NCI-H2029 (cell line): ENCODE measurements around the gene HACD2.
"Not testable (repeated sequence)": the region's sequence is repeated elsewhere in the genome, so short reads cannot be mapped to it uniquely, and the experiment has no call there.

Experiments used
- DNase-seq: peaks from one replicate; lab custom pipeline; 2025; lab: John Stamatoyannopoulos, UW

The HACD2 gene

DNA sequence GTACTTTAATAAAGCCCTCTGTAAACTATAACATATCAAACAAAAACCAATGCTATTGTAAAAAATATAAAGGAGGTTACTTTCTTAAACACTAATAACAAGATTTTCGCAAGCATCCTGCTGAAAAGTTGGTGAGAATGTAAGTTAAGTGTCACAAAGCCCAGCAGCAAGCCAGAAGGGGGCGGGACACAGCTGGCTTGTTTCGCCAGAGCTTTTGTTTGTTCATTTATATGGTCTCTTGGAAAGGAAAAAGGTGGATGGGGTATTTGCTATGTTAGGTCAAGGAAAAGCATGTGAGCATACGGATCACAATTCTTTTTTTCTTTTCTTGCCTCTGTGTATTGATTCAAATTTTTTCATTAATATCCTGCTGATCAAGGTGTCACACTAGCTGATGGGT, 59.9 kb downstream of the HACD2 start:
- DNase-seq: no peak

DNA sequence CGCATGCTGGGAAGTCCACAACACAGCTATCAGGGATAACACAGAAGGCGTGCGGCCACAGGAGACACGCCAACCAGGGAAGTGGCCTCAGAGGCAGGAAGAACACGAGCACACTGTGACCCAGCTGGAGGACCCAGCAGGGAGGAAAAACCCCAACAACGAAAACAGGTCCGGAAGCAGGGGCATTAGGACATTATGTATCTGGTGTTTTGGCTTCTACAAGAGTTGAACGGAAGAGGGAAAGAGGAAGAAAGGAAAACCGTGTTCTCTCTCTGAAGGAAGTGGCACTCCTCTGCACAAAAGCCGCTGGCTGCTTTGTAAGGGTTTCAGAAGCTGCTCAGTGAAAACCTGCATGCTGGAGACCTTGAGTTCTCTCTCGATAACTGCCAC, 61.8 kb downstream of the HACD2 start:
- no peak for DNase-seq

DNA sequence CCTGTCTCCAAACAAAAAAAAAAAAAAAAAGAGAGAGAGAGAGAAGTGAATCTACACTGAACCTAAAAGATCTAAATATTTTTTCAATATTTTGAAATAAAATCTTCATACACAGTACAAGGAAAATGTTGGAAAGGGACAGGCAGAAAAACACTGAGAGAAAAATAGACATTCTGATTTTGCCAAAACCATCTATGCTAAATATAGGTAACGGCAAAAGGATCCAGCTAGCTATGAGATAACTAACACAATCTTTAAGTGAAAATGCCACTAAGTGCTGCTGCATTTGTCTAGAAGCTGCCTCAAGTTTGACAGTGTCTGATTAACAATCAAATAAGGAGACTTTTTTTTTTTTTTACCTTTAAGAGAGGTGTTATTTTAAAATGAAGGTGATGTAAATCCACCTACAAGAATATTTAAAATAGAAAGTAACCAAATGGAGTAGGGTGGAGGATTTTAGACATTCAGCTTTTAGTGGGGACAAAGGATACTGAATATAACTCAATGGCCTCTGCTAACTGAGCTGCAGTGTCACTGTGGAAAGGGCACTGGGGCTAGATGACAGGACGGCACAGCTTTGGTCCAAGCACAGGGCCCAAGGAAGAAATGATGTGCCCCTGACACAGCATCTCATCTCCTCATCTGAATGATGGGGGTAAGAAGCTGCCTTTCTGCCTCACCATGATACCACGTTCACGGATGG, 62.4 kb downstream of the HACD2 start:
- DNase-seq: no peak

DNA sequence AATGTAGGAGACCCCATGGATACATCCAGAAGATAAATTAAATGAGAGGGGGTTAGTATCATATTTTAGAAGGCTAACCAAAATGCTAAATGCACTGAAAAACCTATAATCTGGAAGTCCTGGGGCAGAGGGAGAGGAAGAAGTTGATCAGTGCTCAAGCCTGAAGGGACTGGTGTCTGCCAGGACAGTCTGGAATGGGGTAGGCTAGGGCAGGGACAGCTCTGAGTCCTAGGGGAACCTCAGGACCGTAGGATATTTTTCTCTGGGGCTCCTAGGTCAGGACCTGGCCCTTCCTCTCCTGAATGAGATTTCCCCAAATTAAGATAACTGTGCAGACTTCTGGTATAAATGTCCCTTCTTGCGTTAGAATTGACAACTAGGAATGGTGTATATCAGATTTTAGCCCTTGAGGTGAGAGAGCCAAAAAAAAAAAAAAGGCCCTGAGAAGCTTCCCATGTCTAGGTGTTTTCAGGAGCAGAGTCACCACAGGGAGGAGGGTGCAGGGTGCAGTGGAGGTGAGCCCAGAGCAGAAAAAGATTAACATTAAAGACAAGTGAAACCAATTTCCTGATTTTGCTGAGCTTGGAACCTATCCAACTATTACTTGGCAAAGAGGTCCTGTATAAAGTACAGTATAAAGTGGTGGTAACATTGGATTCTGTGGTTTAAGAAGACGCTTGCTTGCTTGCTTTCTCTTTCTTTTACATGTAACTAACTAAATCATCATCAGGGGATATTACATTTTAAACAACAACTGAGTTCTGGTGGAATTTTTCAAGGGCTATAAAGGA, 63.5 kb downstream of the HACD2 start:
- DNase-seq: peak; percentile 2

DNA sequence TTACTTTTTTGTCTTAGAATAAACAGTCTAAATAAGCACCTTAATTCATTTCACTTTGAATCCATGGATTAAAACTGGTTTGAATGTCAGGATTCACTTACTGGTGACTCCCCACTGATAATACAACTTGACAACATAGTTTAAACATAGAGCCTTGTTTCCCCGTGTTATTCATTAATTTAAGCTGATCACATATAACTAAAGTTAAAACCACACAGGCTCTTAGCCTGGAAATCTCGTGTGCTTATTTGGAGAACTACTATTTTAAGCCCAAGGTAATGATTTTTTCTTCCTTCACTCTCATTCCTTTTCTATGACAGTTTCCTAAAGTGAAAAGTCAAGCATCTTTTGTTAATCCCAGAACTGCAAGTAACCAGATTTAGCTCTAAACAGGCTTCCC, 64.2 kb downstream of the HACD2 start:
- no peak for DNase-seq

DNA sequence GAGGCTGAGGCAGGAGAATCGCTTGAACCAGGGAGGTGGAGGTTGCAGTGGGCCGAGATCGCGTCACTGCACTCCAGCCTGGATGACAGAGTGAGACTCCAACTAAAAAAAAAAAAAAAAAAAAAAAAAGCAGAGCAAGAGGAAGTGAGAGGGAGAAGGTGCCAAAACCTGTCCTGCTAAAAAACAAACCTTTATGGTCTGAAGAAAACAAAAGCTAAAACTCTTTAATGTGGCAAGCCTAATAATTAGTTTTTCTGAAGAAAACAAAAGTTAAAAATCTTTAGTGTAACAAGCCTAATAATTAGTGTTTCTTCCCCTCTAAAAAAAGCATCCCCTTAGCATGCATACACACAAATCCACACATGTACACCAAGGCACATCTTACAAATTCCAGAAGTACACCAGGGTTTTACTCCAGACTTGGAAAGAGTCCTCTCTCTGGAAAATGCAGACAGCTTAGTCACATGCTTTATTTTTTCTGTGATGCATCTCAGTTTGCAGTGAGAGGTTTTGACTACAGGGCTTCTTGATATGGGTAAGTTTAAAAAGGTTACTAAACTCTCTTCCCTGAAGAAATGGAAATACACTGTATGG, 65.9 kb downstream of the HACD2 start:
- DNase-seq: no peak

DNA sequence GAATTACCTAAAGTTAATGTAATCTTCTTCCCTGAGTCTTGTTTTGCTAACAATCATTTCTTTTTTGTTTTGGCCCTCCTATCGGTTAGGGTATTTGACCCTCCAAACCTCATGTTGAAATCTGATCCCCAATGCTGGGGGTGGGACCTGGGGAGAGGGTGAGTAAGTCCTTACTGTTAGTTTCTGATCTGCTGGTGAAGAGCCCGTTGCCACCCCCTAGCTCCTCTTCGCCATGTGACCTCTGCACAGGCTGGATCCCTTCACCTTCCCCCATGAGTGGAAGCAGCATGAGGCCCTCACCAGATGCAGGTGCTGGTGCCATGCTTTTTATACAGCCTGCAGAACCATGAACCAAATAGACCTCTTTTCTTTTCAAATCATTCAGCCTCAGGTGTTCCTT, 73.1 kb downstream of the HACD2 start:
- DNase-seq: no peak

DNA sequence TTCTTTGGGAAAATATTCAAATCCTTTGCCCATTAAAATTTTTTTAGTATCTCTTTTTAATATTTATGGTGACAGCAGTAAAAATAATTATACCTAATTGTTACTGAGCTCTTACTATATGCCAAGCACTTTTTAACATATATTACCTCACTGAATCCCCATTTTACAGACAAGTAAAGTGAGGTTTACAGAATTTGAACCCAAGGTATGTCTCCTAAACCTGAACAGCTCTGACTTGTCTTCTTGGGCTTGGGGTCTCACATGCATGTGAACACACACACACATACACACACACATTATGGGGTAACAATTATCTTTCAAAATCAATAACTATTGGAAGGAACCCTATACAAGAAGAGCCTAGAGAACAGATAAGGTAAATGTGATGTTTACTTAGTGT, 73.8 kb downstream of the HACD2 start:
- no peak for DNase-seq

DNA sequence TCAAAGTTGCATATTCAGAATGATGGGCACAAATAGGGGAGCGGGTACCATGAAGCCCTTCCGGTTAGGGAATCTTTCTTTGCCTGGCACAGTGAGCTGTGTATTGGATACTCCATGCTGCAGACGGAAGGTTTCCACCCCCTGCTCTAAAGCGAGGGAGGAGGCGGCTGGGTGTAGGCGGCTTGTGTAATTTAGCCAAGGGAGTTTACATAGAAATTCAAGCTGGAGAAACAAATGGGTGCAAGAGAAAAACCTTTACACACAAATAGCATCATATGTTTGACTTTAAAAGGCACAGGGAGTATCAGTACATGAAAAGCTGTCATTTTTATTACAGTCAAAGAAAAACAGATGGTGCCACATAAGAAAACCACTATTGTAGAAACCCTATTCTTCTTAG, 76.7 kb downstream of the HACD2 start:
- DNase-seq: no peak

DNA sequence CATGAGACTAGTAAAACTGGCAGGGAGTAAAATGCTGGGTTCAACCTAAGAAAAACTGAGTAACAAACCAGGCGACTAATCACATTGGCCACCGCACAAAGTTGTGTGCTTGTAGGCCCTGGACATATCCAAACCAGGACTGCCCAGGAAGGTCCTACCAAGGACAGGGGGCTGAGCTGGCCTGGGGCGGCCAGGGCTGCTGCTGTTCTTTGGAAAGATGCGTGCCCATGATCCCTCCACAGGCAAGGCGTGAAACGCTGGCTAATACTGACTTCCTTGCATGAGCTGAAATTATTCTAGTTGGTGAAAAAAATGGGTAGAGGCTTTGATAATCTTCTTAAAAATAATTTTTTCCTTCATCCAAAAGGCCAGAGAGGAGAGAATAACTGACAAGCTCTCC, 79.0 kb downstream of the HACD2 start:
- no peak for DNase-seq

DNA sequence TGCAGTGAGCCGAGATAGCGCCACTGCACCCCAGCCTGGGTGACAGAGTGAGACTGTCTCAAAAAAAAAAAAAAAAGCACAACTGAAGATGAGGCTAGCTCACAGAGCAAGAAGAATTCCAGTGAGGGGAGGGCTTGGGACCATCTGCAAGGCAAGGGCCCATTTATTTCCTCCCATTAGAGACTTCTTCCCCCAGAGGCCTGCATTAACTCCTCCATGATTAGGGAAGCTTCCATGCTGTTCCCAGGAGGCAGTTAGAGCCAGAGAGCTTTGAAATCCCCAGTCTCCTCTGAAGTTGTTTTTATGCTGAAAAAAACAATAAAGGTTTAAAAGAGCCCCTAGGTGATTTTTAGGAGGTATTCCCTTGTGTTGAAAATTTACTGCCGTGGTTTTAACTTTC, 81.7 kb downstream of the HACD2 start:
- DNase-seq: no peak

DNA sequence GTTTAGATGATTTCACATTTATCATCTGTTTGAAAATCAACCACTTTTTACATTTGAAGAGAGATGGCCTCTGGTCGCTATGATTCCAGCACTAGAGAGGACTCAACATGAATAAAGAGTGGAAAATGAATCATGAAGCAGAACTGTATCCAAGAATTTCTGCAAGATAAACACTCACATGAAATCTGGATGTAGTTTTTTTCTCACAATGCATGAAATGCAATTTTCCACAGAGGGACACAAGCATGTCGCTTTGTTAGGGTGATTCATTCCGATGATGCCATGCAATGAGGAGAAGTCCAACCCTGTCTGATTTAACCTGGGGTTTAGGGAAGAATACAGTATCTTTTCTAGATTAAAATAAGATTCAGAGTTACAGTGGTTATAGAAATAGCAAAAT, 85.5 kb downstream of the HACD2 start:
- DNase-seq: no peak

DNA sequence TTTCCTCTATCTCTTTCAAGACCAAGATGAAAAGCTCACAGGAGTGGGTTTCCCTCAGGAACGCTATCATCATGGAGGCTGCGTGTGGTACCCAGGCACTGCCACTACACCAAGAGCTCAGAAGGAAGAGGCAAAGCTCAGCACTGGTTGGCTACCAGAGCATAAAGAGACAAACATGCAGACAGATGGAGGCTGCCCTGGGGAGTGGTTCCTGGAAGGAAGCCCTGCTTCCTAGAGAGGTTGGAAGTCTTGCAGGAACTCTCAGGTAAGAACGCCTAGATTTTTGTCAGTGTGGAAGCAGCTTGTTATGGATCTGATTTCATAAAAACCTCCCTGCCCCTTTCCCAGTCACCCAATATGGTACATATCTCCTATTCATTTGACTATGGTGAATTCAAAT, 86.1 kb downstream of the HACD2 start:
- DNase-seq: no peak

DNA sequence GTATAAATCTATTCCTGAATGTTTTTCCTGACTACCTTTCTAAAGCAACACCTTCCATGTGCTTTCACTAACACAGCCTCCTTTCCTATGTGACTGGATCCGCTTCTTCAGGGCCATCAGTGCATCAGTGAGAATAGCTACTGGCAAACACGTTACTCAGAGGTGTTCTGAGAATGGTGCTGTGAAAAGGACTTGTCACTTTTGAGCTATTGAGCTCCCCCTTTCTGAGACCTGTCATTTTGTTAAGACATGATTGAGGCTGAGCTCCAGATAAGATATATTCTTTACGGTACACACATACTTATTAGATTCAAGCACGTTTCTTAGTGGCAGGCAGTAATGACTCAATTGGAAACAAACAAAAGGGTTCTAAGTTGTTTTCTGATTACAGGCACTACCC, 90.9 kb downstream of the HACD2 start:
- no peak for DNase-seq

DNA sequence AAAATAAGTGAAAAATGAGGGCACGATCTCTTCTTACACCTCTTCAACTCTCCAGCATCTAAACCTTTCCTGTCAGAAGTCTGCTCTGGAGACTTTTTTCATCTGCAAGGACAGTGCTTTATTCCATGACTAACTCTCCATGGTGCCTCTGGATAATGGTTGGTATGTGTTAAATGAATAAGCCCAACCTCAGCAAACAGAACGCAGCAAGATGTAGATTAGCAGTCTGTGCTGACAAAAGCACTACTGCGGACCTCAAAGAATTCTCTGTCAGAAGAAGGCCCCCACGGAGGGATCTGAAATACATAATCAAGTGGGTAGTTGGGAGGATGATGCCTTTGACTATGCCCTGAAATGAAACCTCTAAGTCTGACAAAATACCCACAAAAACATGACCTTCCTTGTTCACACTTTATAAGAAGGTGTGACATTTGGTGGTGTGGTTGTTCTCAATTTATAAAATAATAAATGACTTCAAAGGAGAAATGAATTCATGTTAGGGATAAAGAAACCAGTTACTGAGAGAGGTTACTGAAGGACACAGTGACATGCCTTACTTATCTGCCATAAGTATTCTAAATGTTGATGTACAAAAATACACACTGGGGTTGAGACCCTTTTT, 92.8 kb downstream of the HACD2 start:
- no peak for DNase-seq

DNA sequence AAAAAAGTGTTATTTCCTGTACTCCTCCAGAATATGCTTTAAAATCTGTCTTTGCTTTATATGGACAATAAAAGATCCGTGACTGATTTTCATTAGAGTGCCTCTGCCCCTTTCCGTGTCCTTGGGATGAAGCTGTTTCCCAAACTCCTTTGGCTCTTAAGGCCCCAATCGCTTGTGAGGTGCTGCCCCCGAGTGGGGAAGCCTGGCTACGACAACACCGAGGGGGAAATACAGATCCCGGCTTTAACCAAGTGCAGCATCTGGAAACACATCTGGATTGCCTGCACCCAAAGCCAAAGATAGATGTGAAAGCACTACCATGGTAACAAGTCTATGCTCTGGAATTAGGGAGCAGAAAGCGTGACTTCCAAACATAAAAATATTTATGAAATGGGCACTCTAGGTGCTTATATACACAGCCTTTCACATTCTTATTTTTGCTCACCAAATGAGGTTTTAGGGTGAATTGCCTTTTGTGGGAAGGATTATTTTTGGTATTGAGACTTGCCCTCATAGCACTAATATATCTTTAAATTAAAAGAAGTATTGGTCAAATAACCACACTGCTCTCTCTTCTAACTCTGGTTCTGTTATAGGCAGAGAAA, 95.4 kb downstream of the HACD2 start:
- DNase-seq: peak; percentile 58

DNA sequence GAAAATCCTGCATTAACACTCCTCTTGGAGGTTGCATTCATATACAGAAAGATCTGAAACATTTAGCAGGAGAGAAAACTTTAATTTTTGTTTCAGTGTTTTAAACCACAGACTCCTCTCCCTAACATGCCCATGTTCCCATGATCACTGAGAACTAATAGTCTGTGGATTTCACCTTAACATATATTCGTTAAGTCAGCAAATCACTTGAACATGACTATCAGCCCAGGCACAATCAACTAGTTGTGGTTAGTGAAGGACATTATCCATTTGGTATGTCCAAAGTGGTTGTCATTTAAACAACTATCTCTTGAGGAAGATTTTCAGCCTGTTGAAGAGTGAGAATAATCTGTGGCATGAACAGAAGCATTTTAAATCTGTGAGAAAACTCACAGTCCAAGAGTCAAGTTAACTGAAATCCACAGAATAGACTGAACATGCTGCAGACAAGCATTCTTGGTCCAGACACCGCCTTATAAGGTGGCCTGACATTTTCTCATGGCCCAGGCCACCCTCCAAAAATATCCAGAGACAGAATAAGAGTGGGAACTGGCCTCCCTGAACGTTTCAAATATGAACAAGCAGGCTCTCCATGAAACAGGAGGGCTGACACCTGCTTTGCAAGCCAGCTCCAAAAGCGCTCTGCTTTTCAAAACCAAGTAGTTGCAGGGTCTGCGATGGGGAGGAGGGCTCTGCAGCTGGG, 96.1 kb downstream of the HACD2 start:
- DNase-seq: no peak

DNA sequence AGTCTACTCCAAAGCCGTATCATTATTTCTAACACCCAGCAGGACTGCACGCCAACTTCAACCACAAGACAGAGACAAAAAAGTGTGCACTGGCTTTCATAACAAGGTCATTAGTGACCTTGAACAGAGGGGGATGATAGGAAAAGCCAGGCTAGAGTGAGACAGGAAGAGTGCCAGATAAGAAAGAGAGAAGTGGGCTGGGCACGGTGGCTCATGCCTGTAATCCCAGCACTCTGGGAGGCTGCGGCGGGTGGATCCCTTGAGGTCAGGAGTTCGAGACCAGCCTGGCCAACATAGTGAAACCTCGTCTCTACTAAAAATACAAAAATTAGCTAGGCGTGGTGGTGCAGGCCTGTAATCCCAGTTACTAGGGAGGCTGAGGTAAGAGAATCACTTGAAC, 97.8 kb downstream of the HACD2 start:
- not testable (repeated sequence) for DNase-seq

DNA sequence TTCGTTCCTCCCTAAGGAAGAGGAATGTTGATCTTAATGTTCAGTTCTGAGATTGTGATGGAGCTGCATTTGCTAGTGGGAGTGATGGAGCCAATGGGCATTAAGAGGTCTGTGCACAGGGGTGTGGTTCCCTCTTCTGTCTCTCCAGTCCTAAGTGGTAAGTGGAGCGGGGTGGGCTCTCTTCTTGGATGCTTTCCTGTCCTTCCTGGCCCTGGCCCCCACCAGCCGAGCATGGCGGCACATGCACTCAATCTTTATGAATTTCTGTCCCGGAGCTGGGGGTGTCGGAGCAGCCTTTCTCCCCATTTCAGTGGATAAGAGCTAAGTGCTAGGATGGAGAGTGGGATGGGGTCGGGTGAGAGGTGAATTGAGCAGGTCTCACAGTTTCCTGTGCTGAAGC, 98.4 kb downstream of the HACD2 start:
- DNase-seq: no peak

DNA sequence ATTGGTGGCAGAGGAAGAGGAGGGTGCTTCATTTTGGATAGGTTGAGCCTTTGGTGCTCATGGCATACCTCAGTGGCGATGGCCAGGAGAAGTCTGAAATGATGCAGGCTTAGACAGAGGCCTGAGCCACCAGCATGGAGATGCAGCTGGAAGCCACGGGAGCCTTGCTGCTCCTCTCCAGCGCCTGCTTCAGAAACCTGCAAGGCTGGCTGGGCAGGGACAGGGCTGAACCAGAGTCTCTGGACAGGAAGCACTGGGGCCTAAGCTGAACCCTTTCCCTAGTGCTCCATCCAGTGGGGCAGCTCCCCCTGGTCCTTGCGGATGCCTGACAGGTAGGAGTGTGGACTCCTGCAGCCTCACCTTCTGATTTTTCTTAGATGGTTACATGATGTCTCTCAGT, 99.3 kb downstream of the HACD2 start:
- no peak for DNase-seq

DNA sequence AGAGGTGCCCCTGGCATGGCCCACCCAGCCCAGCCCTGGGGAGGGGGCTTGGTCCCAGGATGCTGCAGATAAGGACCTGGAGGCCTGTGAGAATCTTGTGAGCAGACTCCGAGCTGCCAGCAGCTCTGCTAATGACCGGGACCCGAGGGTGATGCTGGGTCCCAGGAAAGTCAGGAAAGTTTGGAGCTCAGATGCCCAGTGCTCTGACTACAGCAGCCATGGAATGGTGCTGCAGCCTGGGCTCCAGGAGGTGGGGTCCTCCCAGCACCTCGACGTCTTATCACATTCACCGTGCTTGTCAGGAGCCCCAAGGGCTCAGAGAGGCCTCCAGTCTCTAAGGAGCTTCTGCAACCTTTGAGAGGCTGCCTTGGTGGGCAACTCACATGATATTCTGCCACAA, 101.7 kb downstream of the HACD2 start:
- no peak for DNase-seq
